ENCODE data around the gene SMARCD2.

Gene SMARCD2

GRCh38 chr17:63826468-63827001 is 15.9 kb downstream of the SMARCD2 start:
- H3K4me3 ChIP-seq (ENCODE audit: low read length) = peak overlapping the region; percentile 96
- no peak for DNase-seq (ENCODE audit: low read depth)
- no peak for TF ChIP-seq CTCF (conservative IDR thresholded peaks at IDR 0.05; ENCODE audit: low read depth, low read length)

DNA sequence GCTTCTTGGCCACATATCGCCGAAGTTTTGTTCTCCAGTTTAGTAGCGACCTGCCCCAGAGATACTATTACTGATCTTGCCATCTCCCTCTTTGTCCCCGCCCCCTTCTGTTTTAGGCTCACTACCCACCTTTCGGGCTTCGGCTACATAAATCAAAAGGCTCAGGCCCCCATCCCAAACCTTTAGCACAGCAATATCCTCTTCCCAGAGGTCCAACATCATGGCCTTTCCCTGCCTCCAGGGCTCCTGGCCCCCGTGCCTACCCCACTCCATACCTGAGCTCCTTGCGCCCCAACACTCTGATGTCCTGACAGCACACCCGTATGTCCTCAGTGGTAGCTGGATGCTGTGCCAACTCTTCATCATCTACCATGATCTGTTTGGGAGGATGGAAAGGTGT is 18.1 kb downstream of the SMARCD2 start:
- no peak for TF ChIP-seq CTCF (conservative IDR thresholded peaks at IDR 0.05; ENCODE audit: low read depth, low read length)
- no peak overlapping the region for H3K4me3 ChIP-seq (ENCODE audit: low read length)
- DNase-seq (ENCODE audit: low read depth) = no peak

DNA sequence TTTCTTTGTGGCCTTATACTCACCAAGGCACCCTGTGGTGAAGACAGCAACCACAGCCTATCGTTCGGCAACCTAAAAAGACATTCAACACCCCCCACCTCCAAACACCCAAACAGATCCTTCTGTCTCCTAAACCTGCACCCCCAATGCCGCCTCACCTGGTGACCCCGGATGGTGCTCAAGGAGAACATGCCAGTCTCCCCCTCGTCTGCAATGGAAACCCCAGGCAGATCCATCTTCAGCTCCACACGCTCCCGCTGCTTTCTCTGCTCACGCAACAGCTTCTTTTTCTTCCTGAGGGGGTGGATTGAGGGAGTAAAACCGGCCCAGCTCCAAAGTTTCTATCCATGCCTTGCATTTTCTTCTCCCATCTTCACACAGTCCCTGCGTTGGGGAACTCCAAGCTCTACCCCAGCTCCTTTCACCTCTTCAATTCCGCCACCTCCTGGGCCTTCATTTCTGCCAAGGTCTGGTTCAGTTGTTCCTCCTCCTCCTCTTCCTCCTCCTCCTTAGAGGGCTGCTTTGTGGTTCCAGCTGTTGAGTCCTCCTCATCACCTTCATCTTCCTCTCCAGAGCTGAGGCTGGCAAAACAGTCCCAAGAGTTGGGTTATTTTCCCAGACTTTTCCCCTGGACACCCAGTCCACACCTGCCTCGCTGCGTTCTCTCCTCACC is 18.7 kb downstream of the SMARCD2 start:
- no peak for DNase-seq (ENCODE audit: low read depth)
- no peak overlapping the region for H3K4me3 ChIP-seq (ENCODE audit: low read length)
- TF ChIP-seq CTCF (conservative IDR thresholded peaks at IDR 0.05; ENCODE audit: low read depth, low read length) = no peak

DNA sequence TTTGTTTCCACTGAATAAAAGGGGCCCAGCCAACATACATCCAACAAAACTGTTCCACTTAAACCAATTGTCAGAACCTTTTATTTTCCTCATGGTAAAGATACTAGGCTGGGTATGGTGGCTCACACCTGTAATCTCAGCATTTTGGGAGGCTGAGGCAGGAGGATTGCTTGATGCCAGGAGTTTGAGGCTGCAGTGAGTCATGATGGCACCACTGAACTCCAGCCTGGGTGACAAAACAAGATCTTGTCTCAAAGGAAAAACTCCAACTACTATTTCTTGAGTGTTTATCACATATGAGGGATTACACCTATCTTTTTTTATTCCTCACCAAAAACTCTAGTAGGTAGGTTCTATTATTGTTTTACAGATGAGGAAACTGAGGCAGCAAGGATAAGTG is 19.9 kb downstream of the SMARCD2 start:
- TF ChIP-seq CTCF (conservative IDR thresholded peaks at IDR 0.05; ENCODE audit: low read depth, low read length) = no peak
- DNase-seq (ENCODE audit: low read depth) = no peak
- H3K4me3 ChIP-seq (ENCODE audit: low read length) = no peak overlapping the region

DNA sequence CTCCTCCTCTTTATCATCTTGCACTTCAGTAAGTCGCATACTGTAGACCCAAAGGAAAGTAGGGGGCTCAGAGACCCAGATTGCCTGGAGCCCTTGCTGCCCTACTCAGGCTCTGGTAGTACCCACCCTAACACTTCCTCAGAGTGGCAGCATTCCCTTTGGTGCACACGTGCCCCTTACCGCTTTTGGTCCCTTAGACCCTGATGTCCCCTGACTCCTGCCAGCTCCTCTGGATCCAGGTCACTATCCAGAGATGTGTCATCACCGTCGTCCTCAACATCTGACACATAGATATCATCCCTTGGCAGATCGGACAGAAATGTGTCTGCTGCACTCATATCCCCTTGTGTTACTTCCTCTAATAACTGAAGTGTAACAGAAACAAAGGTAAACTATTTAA is 20.7 kb downstream of the SMARCD2 start:
- no peak for TF ChIP-seq CTCF (conservative IDR thresholded peaks at IDR 0.05; ENCODE audit: low read depth, low read length)
- H3K4me3 ChIP-seq (ENCODE audit: low read length) = no peak overlapping the region
- no peak for DNase-seq (ENCODE audit: low read depth)

GRCh38 chr17:63820963-63821561 is 21.4 kb downstream of the SMARCD2 start:
- DNase-seq (ENCODE audit: low read depth) = no peak
- H3K4me3 ChIP-seq (ENCODE audit: low read length) = no peak overlapping the region
- TF ChIP-seq CTCF (conservative IDR thresholded peaks at IDR 0.05; ENCODE audit: low read depth, low read length) = no peak

Data from retinal pigment epithelial cell (primary cell).